Measurements from ENCODE around the gene CAVIN4. TPM values are rescaled to one million over a fixed set of nuclear protein-coding genes. Genes with fewer than 3 reads are reported as not detected.

Gene CAVIN4
- total RNA-seq, 1 experiment from 2014 or later: 7.1 TPM

DNA sequence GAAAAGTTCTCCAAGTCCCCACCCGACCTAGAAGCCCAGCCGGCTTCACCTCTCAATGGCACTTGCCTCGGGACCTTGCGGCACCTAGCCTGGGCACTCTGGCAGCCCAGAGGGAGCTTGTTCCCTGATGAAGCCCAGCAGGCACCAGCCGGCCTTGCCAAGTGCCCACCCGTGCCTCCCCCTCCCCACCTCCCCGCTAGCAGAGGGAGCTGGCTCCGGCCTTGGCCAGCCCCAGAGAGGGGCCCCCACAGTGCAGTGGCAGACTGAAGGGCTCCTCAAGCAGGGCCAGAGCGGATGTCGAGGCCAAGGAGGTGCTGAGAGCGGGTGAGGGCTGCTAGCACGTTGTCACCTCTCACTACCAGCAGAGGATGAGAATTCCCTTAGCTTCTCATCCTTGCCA is 37.6 kb upstream of the CAVIN4 start:
- H3K4me1 Mint-ChIP-seq: no peaks in the 10 kb centered on the region
- no peak for TF ChIP-seq RORB (CRISPR knock-in tag; IDR thresholded peaks at IDR 0.05)
- TF ChIP-seq, protein P1, sequence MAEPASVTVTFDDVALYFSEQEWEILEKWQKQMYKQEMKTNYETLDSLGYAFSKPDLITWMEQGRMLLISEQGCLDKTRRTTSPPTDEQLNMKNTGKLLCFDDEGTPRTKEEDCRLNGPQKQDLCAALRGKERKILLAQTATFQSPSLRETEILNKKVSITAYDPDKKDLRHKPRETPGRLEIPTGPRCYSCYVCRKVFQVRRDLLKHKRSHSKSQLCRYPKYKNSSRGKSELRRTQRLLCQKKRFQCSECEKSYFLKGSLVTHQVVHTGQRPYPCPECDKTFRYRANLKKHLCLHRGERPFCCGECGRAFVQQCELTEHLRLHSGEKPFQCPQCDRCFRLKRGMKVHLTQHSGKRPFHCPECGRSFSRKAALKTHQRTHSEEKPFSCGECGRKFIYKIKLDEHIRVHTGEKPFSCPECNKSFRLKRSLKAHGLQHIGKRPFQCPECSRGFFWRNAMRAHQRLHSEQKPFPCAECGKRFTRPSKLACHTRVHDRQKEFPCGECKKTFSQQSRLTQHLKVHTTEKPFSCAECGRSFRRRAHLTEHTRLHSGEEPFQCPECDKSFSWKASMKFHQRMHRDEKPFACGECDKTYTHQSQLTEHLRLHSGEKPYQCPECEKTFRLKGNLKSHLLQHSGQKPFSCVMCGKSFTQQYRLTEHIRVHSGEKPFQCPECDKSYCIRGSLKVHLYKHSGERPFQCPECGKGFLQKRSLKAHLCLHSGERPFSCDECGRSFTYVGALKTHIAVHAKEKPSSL (CRISPR knock-in tag; conservative IDR thresholded peaks at IDR 0.05): no peak
- no peak for TF ChIP-seq GTF2I (CRISPR knock-in tag; conservative IDR thresholded peaks at IDR 0.05)
- no peak for TF ChIP-seq TCF7 (CRISPR knock-in tag; IDR thresholded peaks at IDR 0.05; ENCODE audit: low read depth)
- no peak for TF ChIP-seq JUN (CRISPR knock-in tag; IDR thresholded peaks at IDR 0.05)
- no peak for TF ChIP-seq NFYB (CRISPR knock-in tag; conservative IDR thresholded peaks at IDR 0.05; ENCODE audit: low read depth)
- TF ChIP-seq NR1H2 (CRISPR knock-in tag; IDR thresholded peaks at IDR 0.05): no peak
- no peak for TF ChIP-seq ZNF396 (CRISPR knock-in tag; IDR thresholded peaks at IDR 0.05; ENCODE audit: borderline replicate concordance)
- no peak for TF ChIP-seq NR3C1 (CRISPR knock-in tag; conservative IDR thresholded peaks at IDR 0.05; ENCODE audit: low read depth)
- TF ChIP-seq, protein P2, sequence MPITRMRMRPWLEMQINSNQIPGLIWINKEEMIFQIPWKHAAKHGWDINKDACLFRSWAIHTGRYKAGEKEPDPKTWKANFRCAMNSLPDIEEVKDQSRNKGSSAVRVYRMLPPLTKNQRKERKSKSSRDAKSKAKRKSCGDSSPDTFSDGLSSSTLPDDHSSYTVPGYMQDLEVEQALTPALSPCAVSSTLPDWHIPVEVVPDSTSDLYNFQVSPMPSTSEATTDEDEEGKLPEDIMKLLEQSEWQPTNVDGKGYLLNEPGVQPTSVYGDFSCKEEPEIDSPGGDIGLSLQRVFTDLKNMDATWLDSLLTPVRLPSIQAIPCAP (CRISPR knock-in tag; IDR thresholded peaks at IDR 0.05): no peak
- no peak for TF ChIP-seq GABPB1 (CRISPR knock-in tag; IDR thresholded peaks at IDR 0.05)
- no peak for TF ChIP-seq HMGA2 (CRISPR knock-in tag; IDR thresholded peaks at IDR 0.05)
- TF ChIP-seq, protein P3, sequence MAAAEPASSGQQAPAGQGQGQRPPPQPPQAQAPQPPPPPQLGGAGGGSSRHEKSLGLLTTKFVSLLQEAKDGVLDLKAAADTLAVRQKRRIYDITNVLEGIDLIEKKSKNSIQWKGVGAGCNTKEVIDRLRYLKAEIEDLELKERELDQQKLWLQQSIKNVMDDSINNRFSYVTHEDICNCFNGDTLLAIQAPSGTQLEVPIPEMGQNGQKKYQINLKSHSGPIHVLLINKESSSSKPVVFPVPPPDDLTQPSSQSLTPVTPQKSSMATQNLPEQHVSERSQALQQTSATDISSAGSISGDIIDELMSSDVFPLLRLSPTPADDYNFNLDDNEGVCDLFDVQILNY (CRISPR knock-in tag; IDR thresholded peaks at IDR 0.05): no peak
- TF ChIP-seq, protein P4, sequence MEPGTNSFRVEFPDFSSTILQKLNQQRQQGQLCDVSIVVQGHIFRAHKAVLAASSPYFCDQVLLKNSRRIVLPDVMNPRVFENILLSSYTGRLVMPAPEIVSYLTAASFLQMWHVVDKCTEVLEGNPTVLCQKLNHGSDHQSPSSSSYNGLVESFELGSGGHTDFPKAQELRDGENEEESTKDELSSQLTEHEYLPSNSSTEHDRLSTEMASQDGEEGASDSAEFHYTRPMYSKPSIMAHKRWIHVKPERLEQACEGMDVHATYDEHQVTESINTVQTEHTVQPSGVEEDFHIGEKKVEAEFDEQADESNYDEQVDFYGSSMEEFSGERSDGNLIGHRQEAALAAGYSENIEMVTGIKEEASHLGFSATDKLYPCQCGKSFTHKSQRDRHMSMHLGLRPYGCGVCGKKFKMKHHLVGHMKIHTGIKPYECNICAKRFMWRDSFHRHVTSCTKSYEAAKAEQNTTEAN (CRISPR knock-in tag; IDR thresholded peaks at IDR 0.05): no peak
- TF ChIP-seq, protein P5, sequence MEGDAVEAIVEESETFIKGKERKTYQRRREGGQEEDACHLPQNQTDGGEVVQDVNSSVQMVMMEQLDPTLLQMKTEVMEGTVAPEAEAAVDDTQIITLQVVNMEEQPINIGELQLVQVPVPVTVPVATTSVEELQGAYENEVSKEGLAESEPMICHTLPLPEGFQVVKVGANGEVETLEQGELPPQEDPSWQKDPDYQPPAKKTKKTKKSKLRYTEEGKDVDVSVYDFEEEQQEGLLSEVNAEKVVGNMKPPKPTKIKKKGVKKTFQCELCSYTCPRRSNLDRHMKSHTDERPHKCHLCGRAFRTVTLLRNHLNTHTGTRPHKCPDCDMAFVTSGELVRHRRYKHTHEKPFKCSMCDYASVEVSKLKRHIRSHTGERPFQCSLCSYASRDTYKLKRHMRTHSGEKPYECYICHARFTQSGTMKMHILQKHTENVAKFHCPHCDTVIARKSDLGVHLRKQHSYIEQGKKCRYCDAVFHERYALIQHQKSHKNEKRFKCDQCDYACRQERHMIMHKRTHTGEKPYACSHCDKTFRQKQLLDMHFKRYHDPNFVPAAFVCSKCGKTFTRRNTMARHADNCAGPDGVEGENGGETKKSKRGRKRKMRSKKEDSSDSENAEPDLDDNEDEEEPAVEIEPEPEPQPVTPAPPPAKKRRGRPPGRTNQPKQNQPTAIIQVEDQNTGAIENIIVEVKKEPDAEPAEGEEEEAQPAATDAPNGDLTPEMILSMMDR (IDR thresholded peaks at IDR 0.05): no peak
- TF ChIP-seq, protein P6, sequence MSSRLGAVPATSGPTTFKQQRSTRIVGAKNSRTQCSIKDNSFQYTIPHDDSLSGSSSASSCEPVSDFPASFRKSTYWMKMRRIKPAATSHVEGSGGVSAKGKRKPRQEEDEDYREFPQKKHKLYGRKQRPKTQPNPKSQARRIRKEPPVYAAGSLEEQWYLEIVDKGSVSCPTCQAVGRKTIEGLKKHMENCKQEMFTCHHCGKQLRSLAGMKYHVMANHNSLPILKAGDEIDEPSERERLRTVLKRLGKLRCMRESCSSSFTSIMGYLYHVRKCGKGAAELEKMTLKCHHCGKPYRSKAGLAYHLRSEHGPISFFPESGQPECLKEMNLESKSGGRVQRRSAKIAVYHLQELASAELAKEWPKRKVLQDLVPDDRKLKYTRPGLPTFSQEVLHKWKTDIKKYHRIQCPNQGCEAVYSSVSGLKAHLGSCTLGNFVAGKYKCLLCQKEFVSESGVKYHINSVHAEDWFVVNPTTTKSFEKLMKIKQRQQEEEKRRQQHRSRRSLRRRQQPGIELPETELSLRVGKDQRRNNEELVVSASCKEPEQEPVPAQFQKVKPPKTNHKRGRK (CRISPR knock-in tag; IDR thresholded peaks at IDR 0.05; ENCODE audit: borderline replicate concordance): no peak
- no peaks in the 10 kb centered on the region for H3K27me3 Mint-ChIP-seq (ENCODE audit: low read depth)
- H3K4me3 Mint-ChIP-seq: no peak overlapping the region
- CTCF ChIA-PET: interaction anchor here (0.6 kb wide), 1 partner anchor 35 kb away, joined by 5 read pairs; no protein-coding TSS in a partner anchor
- H3K36me3 Mint-ChIP-seq: peaks cover 78% of the 10 kb centered on the region
- peaks cover 37% of the 10 kb centered on the region for H3K9me3 Mint-ChIP-seq
- ATAC-seq: peak; percentile 39; the same call in 1 of the 2 replicates
- DNase-seq (ENCODE audit: low spot score): no peak
- POLR2A ChIA-PET: interaction anchor here (0.9 kb wide), 1 partner anchor 31 kb away, joined by 3 read pairs; no protein-coding TSS in a partner anchor
- H3K27ac Mint-ChIP-seq: no peak overlapping the region

DNA sequence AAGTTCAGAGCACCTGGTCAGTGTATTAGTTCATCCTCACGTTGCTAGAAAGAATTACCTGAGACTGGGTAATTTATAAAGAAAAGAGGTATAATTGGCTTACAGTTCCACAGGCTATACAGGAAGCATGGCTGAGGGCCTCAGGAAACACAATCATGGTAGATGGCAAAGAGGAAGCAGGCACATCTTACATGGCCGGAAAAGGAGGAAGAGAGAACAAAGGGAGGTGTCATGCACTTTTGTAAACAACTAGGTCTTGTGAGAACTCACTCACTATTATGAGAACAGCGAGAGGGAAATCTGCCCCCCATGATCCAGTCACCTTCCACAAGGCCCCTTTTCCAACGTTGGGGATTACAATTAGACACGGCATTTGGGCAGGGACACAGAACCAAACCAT is 28.8 kb upstream of the CAVIN4 start:
- peaks cover 22% of the 10 kb centered on the region for H3K9me3 Mint-ChIP-seq
- no peaks in the 10 kb centered on the region for H3K4me1 Mint-ChIP-seq
- DNase-seq (ENCODE audit: low spot score) (no peak), ATAC-seq (no peak)
- ChIA-PET POLR2A (no interaction called here), CTCF (interaction anchor here (1.1 kb wide), 1 partner anchor 57 kb away, joined by 3 read pairs; no protein-coding TSS in a partner anchor)
- no peaks in the 10 kb centered on the region for H3K27me3 Mint-ChIP-seq (ENCODE audit: low read depth)
- H3K36me3 Mint-ChIP-seq: peaks cover 61% of the 10 kb centered on the region
- no peak overlapping the region for H3K4me3 Mint-ChIP-seq
- H3K27ac Mint-ChIP-seq: no peak overlapping the region
- no peak for TF ChIP-seq GRHL2 (CRISPR knock-in tag; IDR thresholded peaks at IDR 0.05; ENCODE audit: insufficient replicate concordance, severe bottlenecking)
- TF ChIP-seq, protein P7, sequence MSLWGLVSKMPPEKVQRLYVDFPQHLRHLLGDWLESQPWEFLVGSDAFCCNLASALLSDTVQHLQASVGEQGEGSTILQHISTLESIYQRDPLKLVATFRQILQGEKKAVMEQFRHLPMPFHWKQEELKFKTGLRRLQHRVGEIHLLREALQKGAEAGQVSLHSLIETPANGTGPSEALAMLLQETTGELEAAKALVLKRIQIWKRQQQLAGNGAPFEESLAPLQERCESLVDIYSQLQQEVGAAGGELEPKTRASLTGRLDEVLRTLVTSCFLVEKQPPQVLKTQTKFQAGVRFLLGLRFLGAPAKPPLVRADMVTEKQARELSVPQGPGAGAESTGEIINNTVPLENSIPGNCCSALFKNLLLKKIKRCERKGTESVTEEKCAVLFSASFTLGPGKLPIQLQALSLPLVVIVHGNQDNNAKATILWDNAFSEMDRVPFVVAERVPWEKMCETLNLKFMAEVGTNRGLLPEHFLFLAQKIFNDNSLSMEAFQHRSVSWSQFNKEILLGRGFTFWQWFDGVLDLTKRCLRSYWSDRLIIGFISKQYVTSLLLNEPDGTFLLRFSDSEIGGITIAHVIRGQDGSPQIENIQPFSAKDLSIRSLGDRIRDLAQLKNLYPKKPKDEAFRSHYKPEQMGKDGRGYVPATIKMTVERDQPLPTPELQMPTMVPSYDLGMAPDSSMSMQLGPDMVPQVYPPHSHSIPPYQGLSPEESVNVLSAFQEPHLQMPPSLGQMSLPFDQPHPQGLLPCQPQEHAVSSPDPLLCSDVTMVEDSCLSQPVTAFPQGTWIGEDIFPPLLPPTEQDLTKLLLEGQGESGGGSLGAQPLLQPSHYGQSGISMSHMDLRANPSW (CRISPR knock-in tag; conservative IDR thresholded peaks at IDR 0.05; ENCODE audit: low read depth): no peak
- TF ChIP-seq, protein P8, sequence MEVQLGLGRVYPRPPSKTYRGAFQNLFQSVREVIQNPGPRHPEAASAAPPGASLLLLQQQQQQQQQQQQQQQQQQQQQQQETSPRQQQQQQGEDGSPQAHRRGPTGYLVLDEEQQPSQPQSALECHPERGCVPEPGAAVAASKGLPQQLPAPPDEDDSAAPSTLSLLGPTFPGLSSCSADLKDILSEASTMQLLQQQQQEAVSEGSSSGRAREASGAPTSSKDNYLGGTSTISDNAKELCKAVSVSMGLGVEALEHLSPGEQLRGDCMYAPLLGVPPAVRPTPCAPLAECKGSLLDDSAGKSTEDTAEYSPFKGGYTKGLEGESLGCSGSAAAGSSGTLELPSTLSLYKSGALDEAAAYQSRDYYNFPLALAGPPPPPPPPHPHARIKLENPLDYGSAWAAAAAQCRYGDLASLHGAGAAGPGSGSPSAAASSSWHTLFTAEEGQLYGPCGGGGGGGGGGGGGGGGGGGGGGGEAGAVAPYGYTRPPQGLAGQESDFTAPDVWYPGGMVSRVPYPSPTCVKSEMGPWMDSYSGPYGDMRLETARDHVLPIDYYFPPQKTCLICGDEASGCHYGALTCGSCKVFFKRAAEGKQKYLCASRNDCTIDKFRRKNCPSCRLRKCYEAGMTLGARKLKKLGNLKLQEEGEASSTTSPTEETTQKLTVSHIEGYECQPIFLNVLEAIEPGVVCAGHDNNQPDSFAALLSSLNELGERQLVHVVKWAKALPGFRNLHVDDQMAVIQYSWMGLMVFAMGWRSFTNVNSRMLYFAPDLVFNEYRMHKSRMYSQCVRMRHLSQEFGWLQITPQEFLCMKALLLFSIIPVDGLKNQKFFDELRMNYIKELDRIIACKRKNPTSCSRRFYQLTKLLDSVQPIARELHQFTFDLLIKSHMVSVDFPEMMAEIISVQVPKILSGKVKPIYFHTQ (CRISPR knock-in tag; IDR thresholded peaks at IDR 0.05): no peak
- TF ChIP-seq ZNF396 (CRISPR knock-in tag; IDR thresholded peaks at IDR 0.05; ENCODE audit: borderline replicate concordance): no peak
- TF ChIP-seq ZNF219 (CRISPR knock-in tag; IDR thresholded peaks at IDR 0.05; ENCODE audit: borderline replicate concordance): no peak
